ENCODE results near the gene HNRNPA0. TPM values are rescaled to one million over a fixed set of nuclear protein-coding genes. Genes with fewer than 3 reads are reported as not detected.

Gene HNRNPA0
- total RNA-seq, 4 donors from 2014 or later: 12.6 to 17.0 (median 15.0) TPM

- Histone ChIP-seq H3K27ac (no peak overlapping the region), H3K27me3 (no peaks in the 10 kb centered on the region), H3K4me1 (no peaks in the 10 kb centered on the region), H3K4me3 (no peak overlapping the region), H3K9me3 (peaks cover 0 to 17% (median 1%) of the 10 kb centered on the region in 4 donors), H3K36me3 (peaks cover 0 to 26% (median 0%) of the 10 kb centered on the region in 3 donors)
- DNase-seq (ENCODE audit: low spot score in 2 of 2): no peak
- 96 to 100% methylated on average over 1 of the region's 1 CpG for WGBS, 2 donors
- TF ChIP-seq EP300 (IDR thresholded peaks at IDR 0.05) (no peak), CTCF (IDR thresholded peaks at IDR 0.05) (no peak), POLR2A (IDR thresholded peaks at IDR 0.05) (no peak)
Observed at GRCh38 chr5:137715456-137715855, 38.7 kb downstream of the HNRNPA0 start.

GRCh38 chr5:137714946-137715345 is 39.2 kb downstream of the HNRNPA0 start:
- no peak for DNase-seq (ENCODE audit: low spot score in 2 of 2)
- no peak for TF ChIP-seq EP300 (IDR thresholded peaks at IDR 0.05)
- no peak for TF ChIP-seq CTCF (IDR thresholded peaks at IDR 0.05)
- TF ChIP-seq POLR2A (IDR thresholded peaks at IDR 0.05): no peak
- H3K4me3 ChIP-seq: no peak overlapping the region
- no peaks in the 10 kb centered on the region for H3K27me3 ChIP-seq
- peaks cover 0 to 17% (median 1%) of the 10 kb centered on the region in 4 donors for H3K9me3 ChIP-seq
- H3K4me1 ChIP-seq: no peaks in the 10 kb centered on the region
- peaks cover 0 to 21% (median 0%) of the 10 kb centered on the region in 3 donors for H3K36me3 ChIP-seq
- no peak overlapping the region for H3K27ac ChIP-seq

GRCh38 chr5:137714494-137714893 is 39.7 kb downstream of the HNRNPA0 start:
- no peak overlapping the region for H3K27ac ChIP-seq
- peaks cover 0 to 20% (median 0%) of the 10 kb centered on the region in 3 donors for H3K36me3 ChIP-seq
- WGBS, 2 donors: 81 to 82% methylated on average over 2 of the region's 2 CpGs
- H3K27me3 ChIP-seq: no peaks in the 10 kb centered on the region
- no peaks in the 10 kb centered on the region for H3K4me1 ChIP-seq
- H3K9me3 ChIP-seq: peaks cover 0 to 17% (median 1%) of the 10 kb centered on the region in 4 donors
- no peak for TF ChIP-seq POLR2A (IDR thresholded peaks at IDR 0.05)
- no peak for TF ChIP-seq EP300 (IDR thresholded peaks at IDR 0.05)
- no peak for TF ChIP-seq CTCF (IDR thresholded peaks at IDR 0.05)
- H3K4me3 ChIP-seq: no peak overlapping the region
- DNase-seq (ENCODE audit: low spot score in 2 of 2): no peak

- 78 to 83% methylated on average over 2 of the region's 2 CpGs for WGBS, 2 donors
- Histone ChIP-seq H3K27me3 (no peaks in the 10 kb centered on the region), H3K27ac (no peak overlapping the region), H3K4me3 (no peak overlapping the region), H3K36me3 (peaks cover 0 to 42% (median 0%) of the 10 kb centered on the region in 3 donors), H3K9me3 (peaks cover 0 to 17% (median 1%) of the 10 kb centered on the region in 4 donors), H3K4me1 (no peaks in the 10 kb centered on the region)
- TF ChIP-seq CTCF (IDR thresholded peaks at IDR 0.05): no peak
- TF ChIP-seq POLR2A (IDR thresholded peaks at IDR 0.05): no peak
- TF ChIP-seq EP300 (IDR thresholded peaks at IDR 0.05): no peak
- DNase-seq (ENCODE audit: low spot score in 2 of 2): no peak
Observed at GRCh38 chr5:137712139-137712667, 42.0 kb downstream of the HNRNPA0 start.

- no peak overlapping the region for H3K4me3 ChIP-seq
- no peak for TF ChIP-seq EP300 (IDR thresholded peaks at IDR 0.05)
- no peak for TF ChIP-seq CTCF (IDR thresholded peaks at IDR 0.05)
- H3K9me3 ChIP-seq: peaks cover 0 to 17% (median 1%) of the 10 kb centered on the region in 4 donors
- no peak overlapping the region for H3K27ac ChIP-seq
- peaks cover 0 to 50% (median 0%) of the 10 kb centered on the region in 3 donors for H3K36me3 ChIP-seq
- no peak for DNase-seq (ENCODE audit: low spot score in 2 of 2)
- 93 to 95% methylated on average over 5 of the region's 5 CpGs for WGBS, 2 donors
- no peaks in the 10 kb centered on the region for H3K4me1 ChIP-seq
- no peaks in the 10 kb centered on the region for H3K27me3 ChIP-seq
Observed at GRCh38 chr5:137710086-137710485, 44.1 kb downstream of the HNRNPA0 start.
